ENCODE data around the gene GIMAP1.

Gene GIMAP1

DNA sequence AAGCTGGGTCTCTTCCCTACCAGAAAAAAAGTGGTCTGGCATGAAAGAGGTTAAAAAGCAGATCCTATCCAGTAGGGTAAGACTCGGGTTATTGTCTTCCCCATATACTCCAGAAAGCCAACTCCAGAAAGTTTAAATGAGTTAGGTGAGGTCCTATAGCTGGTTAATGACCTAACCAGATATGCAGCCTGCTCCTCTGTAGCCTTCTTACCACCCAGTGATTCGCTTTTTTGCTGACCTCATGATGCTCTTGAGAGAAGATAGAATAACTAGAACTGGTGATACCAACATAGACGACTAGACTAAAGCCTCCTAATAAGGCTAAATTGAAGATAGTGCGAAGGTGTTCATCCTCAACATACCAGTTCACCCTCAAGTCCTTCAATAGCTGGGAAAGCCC lies 675 bp upstream of the GIMAP1 start:
- no peak overlapping the region for H3K4me3 ChIP-seq (ENCODE audit: low read depth, low read length)
- TF ChIP-seq CTCF (IDR thresholded peaks at IDR 0.05; ENCODE audit: low read depth, low read length, missing control alignments): no peak
- in situ Hi-C loops (cut with HindIII; ENCODE audit: low sequenced_read_pairs): no loop called here
- no peak for DNase-seq (ENCODE audit: low read depth)

DNA sequence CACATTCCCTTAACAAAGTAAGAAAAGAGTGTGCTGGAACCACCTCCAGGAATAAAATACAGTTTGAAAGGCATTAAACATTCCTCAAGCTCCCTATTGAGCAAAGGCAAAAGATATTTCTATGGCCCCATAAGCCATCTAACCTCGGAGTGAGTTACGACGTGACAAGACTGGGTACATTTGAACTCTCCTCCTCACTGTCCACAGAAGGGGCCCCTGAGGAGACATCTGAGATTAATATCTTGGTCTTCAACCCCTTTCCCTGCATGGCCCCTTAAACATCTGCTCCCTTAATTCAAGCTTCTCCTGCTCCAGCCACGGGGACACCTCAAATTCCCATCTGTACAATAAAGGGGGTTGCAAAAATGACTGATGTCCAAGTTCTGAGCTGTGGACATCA lies 526 bp downstream of the GIMAP1 start:
- H3K4me3 ChIP-seq (ENCODE audit: low read depth, low read length): no peak overlapping the region
- TF ChIP-seq CTCF (IDR thresholded peaks at IDR 0.05; ENCODE audit: low read depth, low read length, missing control alignments): no peak
- no peak for DNase-seq (ENCODE audit: low read depth)
- in situ Hi-C loops (cut with HindIII; ENCODE audit: low sequenced_read_pairs): no loop called here

DNA sequence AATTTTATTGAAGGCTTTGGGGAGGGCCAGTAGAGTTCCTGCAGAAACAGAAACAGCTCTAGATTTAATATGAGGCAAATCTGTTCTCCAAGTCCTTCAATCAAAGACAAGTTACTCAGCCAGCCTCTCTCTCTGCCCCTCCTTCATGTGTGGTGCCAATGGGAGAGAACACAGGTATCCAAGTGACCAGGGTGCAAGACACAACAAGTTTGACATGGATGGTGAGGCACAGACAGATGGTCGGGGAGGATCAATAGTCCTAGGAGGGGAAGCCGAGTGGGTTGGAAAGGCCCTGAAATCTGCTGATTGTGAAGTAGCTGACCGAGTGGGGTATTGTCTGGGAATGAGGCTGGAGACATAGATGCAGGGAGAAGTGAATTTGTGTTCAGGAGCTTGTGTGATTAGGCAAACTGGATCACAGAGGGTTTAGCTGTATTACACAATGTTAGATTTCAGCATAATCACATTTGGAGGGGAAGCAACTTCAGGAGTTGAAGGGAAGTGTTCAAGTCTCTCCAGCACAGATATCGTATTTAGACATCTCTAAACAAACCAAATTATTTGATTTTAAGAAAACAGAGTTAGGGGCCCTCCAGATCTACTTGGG lies 1.5 kb downstream of the GIMAP1 start:
- in situ Hi-C loops (cut with HindIII; ENCODE audit: low sequenced_read_pairs): no loop called here
- no peak overlapping the region for H3K4me3 ChIP-seq (ENCODE audit: low read depth, low read length)
- DNase-seq (ENCODE audit: low read depth): no peak
- TF ChIP-seq CTCF (IDR thresholded peaks at IDR 0.05; ENCODE audit: low read depth, low read length, missing control alignments): no peak

DNA sequence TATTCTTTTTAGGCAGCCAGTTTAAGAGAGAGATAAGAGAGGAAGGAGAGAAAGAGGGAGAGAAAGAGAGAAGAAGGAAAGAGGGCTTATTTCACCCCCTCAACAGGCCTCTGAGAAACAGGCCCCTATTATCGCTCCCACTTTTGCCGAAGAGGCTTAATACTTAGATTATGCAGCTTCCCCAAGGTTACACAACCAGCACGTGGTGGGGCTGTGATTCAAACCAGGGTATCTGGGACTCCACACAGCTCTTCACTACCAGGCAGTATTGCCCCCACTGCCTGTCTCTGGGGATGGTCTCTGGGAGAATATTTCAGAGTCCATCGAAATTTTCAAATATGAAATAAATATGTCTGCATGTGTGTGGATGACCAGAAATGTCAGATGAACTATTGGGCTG lies 3.0 kb downstream of the GIMAP1 start:
- DNase-seq (ENCODE audit: low read depth): no peak
- in situ Hi-C loops (cut with HindIII; ENCODE audit: low sequenced_read_pairs): no loop called here
- TF ChIP-seq CTCF (IDR thresholded peaks at IDR 0.05; ENCODE audit: low read depth, low read length, missing control alignments): no peak
- H3K4me3 ChIP-seq (ENCODE audit: low read depth, low read length): no peak overlapping the region

DNA sequence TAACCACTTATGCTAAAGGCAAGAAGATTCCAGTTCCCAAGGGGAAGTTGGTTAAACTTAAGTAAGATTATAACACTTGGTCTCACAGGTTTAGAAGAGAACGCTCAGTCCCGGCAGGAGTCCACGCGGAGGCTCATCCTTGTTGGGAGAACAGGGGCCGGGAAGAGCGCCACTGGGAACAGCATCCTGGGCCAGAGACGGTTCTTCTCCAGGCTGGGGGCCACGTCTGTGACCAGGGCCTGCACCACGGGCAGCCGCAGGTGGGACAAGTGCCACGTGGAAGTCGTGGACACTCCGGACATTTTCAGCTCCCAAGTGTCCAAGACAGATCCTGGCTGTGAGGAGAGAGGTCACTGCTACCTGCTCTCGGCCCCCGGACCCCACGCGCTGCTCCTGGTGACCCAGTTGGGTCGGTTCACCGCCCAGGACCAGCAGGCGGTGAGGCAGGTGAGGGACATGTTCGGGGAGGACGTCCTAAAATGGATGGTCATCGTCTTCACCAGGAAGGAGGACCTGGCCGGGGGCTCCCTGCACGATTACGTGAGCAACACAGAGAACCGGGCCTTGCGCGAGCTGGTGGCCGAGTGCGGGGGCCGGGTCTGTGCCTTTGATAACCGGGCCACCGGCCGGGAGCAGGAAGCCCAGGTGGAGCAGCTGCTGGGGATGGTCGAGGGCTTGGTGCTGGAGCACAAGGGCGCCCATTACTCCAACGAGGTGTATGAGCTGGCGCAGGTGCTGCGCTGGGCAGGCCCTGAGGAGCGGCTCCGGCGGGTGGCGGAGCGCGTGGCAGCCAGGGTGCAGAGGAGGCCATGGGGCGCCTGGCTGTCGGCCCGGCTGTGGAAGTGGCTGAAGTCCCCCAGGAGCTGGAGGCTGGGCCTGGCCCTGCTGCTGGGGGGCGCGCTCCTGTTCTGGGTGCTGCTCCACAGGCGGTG lies 3.8 kb downstream of the GIMAP1 start:
- no peak overlapping the region for H3K4me3 ChIP-seq (ENCODE audit: low read depth, low read length)
- in situ Hi-C loops (cut with HindIII; ENCODE audit: low sequenced_read_pairs): no loop called here
- no peak for TF ChIP-seq CTCF (IDR thresholded peaks at IDR 0.05; ENCODE audit: low read depth, low read length, missing control alignments)
- no peak for DNase-seq (ENCODE audit: low read depth)

GRCh38 chr7:150721970-150722373 lies 5.6 kb downstream of the GIMAP1 start:
- H3K4me3 ChIP-seq (ENCODE audit: low read depth, low read length): no peak overlapping the region
- no peak for DNase-seq (ENCODE audit: low read depth)
- in situ Hi-C loops (cut with HindIII; ENCODE audit: low sequenced_read_pairs): no loop called here
- no peak for TF ChIP-seq CTCF (IDR thresholded peaks at IDR 0.05; ENCODE audit: low read depth, low read length, missing control alignments)
